Fibroblast of the aortic adventitia (primary cell): ENCODE measurements around the gene KDM4B. TPM values are rescaled to one million over a fixed set of nuclear protein-coding genes. Genes with fewer than 3 reads are reported as not detected.
"Not testable (repeated sequence)": the region's sequence is repeated elsewhere in the genome, so short reads cannot be mapped to it uniquely, and the experiment has no call there.

Experiments
- DNase-seq: peaks from one replicate; pipeline ENCODE4 v3.0.0-alpha.2; 2010; ENCODE audit warnings: low read depth
- H3K4me3 ChIP-seq: 2 replicates; pipeline ENCODE4 v1.5.1; 2011; ENCODE audit warnings: low read depth, mild to moderate bottlenecking, control low read depth, low read length, moderate library complexity
- CTCF ChIP-seq: IDR thresholded peaks from 2 replicates; pipeline ENCODE4 v1.5.1; 2011; ENCODE audit warnings: mild to moderate bottlenecking, low read length, control low read depth, inconsistent platforms; ENCODE audit not compliant: insufficient read depth
- total RNA-seq: library from RNA; depleted of rRNA; stranded (reverse); fragments of >200 nt; gene quantifications from 2 replicates; pipeline ENCODE4 v1.2.3, GENCODE V29; 2012; ENCODE audit warnings: low replicate concordance

Gene KDM4B
- total RNA-seq, 1 donor = 13.5 TPM

GRCh38 chr19:5025027-5025426, 56.1 kb downstream of the KDM4B start:
- H3K4me3 ChIP-seq = no peak overlapping the region
- no peak for DNase-seq
- TF ChIP-seq CTCF = no peak

- DNase-seq = peak; percentile 31
- H3K4me3 ChIP-seq = no peak overlapping the region
- peak; percentile 30 for TF ChIP-seq CTCF
These were observed 57.9 kb downstream of the KDM4B start for GRCh38 chr19:5026706-5027273.

GRCh38 chr19:5028229-5028886, 59.4 kb downstream of the KDM4B start:
- no peak overlapping the region for H3K4me3 ChIP-seq
- no peak for DNase-seq
- no peak for TF ChIP-seq CTCF

GRCh38 chr19:5029596-5029995, 60.7 kb downstream of the KDM4B start:
- peak; percentile 76 for TF ChIP-seq CTCF
- not testable (repeated sequence) for H3K4me3 ChIP-seq
- peak; percentile 54 for DNase-seq

GRCh38 chr19:5030136-5030820, 61.4 kb downstream of the KDM4B start:
- no peak for TF ChIP-seq CTCF
- no peak overlapping the region for H3K4me3 ChIP-seq
- DNase-seq = no peak

- no peak for DNase-seq
- no peak for TF ChIP-seq CTCF
- H3K4me3 ChIP-seq = no peak overlapping the region
These were observed 61.9 kb downstream of the KDM4B start for GRCh38 chr19:5030822-5031221.
